Calu3 (cell line): ENCODE data around the gene CRIP1. TPM values are rescaled to one million over a fixed set of nuclear protein-coding genes. Genes with fewer than 3 reads are reported as not detected.

ENCODE experiments used
- BruUV-seq: library from RNA; stranded (reverse); fragments of 400-500 nt; replicated peaks from 2 replicates; lab custom pipeline; 2021; lab: Mats Ljungman, UMichigan
- CTCF ChIA-PET: fragments of 300-600 bp; sonication (Branson Sonifier 250); formaldehyde crosslinking; loops from one replicate; lab custom pipeline; 2022; ENCODE audit warnings: antibody characterized with exemption; lab: Charles Lee
- DNase-seq: peaks from one replicate; pipeline ENCODE4 v3.0.0; 2022
- H3K27ac Mint-ChIP-seq: one replicate; pipeline ENCODE4 v1.8.0; 2022; ENCODE audit warnings: mixed read lengths; ENCODE audit not compliant: unreplicated experiment
- H3K27me3 Mint-ChIP-seq: one replicate; pipeline ENCODE4 v1.8.0; 2022; ENCODE audit warnings: mixed read lengths; ENCODE audit not compliant: unreplicated experiment
- H3K36me3 Mint-ChIP-seq: one replicate; pipeline ENCODE4 v1.8.0; 2022; ENCODE audit warnings: mild to moderate bottlenecking, moderate library complexity, mixed read lengths; ENCODE audit not compliant: insufficient read depth, unreplicated experiment
- H3K4me1 Mint-ChIP-seq: one replicate; pipeline ENCODE4 v1.8.0; 2022; ENCODE audit warnings: mild to moderate bottlenecking, low read depth, mixed read lengths; ENCODE audit not compliant: unreplicated experiment
- H3K4me3 Mint-ChIP-seq: one replicate; pipeline ENCODE4 v1.8.0; 2022; ENCODE audit warnings: mild to moderate bottlenecking, low read depth, moderate library complexity, mixed read lengths; ENCODE audit not compliant: unreplicated experiment
- H3K9me3 Mint-ChIP-seq: one replicate; pipeline ENCODE4 v1.8.0; 2022; ENCODE audit warnings: low read depth, mixed read lengths; ENCODE audit not compliant: unreplicated experiment
- intact Hi-C: fragments of 100-400 bp; cut with micrococcal nuclease; formaldehyde crosslinking; loops from one replicate; pipeline ENCODE4 v1.10.0; 2022; ENCODE audit not compliant: unreplicated experiment
- total RNA-seq: library from RNA; stranded (reverse); gene quantifications from 2 replicates; pipeline ENCODE4 v1.2.3, GENCODE V29; 2022
- TF ChIP-seq, protein P1 (sequence below): fragments of 200-600 bp; IDR thresholded peaks from one replicate; pipeline ENCODE4 v1.8.0; 2022; ENCODE audit warnings: antibody characterized with exemption; ENCODE audit not compliant: unreplicated experiment

The CRIP1 gene
- total RNA-seq, 1 experiment from 2014 or later, result 7.1 TPM

DNA sequence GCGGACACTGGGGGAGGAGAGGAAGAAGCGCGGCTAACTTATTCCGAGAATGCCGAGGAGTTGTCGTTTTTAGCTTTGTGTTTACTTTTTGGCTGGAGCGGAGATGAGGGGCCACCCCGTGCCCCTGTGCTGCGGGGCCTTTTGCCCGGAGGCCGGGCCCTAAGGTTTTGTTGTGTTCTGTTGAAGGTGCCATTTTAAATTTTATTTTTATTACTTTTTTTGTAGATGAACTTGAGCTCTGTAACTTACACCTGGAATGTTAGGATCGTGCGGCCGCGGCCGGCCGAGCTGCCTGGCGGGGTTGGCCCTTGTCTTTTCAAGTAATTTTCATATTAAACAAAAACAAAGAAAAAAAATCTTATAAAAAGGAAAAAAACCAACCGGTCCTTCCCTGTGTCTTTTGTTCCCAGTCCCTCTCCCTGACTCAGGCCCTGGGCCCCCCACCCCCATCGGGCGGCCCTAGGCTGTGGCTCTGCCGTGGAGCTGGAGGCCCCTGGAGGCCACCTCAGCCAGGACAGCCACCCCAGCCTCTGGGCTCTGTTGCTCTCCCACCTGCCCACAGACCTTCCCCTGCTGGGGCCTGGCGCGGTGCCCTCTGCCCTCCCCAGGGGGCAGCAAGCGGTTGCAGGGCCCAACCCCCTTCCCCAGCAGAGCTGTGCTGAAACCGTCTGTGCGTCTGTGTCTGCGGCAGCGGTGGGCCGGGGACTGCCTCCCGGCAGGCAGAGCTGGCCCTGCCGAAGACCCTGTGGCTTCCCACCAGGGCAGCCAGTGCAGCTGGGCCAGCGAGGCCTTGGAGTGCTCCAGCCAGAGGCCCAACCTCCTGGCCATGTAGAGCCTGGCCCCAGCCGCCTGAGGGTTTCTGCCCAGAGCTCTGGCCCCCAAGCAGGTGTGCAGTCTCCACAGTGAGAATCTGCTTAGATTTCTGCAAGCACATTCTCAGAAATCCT is 16.1 kb upstream of the CRIP1 start:
- Mint-ChIP-seq H3K4me3 (no peak overlapping the region), H3K36me3 (peaks cover 40% of the 10 kb centered on the region), H3K4me1 (peaks cover 7% of the 10 kb centered on the region), H3K27me3 (no peaks in the 10 kb centered on the region), H3K9me3 (no peaks in the 10 kb centered on the region), H3K27ac (no peak overlapping the region)
- TF ChIP-seq, protein P1, sequence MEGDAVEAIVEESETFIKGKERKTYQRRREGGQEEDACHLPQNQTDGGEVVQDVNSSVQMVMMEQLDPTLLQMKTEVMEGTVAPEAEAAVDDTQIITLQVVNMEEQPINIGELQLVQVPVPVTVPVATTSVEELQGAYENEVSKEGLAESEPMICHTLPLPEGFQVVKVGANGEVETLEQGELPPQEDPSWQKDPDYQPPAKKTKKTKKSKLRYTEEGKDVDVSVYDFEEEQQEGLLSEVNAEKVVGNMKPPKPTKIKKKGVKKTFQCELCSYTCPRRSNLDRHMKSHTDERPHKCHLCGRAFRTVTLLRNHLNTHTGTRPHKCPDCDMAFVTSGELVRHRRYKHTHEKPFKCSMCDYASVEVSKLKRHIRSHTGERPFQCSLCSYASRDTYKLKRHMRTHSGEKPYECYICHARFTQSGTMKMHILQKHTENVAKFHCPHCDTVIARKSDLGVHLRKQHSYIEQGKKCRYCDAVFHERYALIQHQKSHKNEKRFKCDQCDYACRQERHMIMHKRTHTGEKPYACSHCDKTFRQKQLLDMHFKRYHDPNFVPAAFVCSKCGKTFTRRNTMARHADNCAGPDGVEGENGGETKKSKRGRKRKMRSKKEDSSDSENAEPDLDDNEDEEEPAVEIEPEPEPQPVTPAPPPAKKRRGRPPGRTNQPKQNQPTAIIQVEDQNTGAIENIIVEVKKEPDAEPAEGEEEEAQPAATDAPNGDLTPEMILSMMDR, result peak; percentile 4
- intact Hi-C loops, result no loop called here
- no peak for DNase-seq
- no TSS peak for BruUV-seq
- CTCF ChIA-PET, result interaction anchor here (0.5 kb wide), 1 partner anchor 58 kb away, joined by 3 read pairs; no protein-coding TSS in a partner anchor

- TF ChIP-seq, protein P1, result no peak
- CTCF ChIA-PET, result interaction anchor here (0.5 to 1.2 kb wide), 4 partner anchors 18 to 101 kb away, joined by 3 read pairs; no protein-coding TSS in a partner anchor
- Mint-ChIP-seq H3K4me1 (peaks cover 7% of the 10 kb centered on the region), H3K4me3 (no peak overlapping the region), H3K27ac (no peak overlapping the region), H3K27me3 (no peaks in the 10 kb centered on the region), H3K36me3 (peaks cover 48% of the 10 kb centered on the region), H3K9me3 (no peaks in the 10 kb centered on the region)
- no peak for DNase-seq
- BruUV-seq, result no TSS peak
- intact Hi-C loops, result no loop called here
Observed at GRCh38 chr14:105471297-105471821, 15.3 kb upstream of the CRIP1 start.

DNA sequence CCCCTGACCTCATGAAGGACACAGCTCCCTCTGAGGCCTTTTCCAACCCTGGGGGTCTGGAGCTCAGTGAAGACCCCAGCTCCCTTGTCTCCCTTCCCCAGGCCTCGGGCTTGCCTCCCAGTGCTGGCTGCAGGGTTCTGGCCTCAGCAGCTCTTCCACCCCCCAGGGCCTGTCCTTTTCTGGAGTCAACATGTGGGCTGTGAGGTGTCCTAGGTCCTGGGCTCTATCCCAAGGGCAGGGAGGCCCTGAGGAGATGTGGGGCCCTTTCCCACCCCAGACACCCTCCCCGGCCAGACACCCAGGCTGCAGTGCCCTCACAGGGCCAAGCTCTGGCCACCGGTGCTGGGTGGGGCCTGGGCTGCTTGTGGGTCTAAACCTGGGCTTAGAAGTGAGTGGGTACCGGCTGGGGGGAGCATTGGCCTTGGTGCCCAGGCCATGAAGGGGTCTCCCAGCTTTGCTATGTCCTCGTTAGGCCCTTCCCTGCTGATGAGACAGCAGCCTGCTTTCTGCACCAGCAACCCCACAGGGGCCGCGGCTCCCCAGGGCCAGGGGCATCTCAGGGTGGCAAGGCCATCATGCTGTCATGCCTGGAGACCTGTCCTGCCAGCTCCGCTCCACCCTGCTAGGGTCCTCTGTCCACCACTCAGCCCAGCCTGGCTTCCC is 14.7 kb upstream of the CRIP1 start:
- intact Hi-C loops, result no loop called here
- BruUV-seq, result no TSS peak
- TF ChIP-seq, protein P1, result no peak
- Mint-ChIP-seq H3K27me3 (no peaks in the 10 kb centered on the region), H3K4me3 (no peak overlapping the region), H3K27ac (no peak overlapping the region), H3K36me3 (peaks cover 54% of the 10 kb centered on the region), H3K9me3 (no peaks in the 10 kb centered on the region), H3K4me1 (peaks cover 9% of the 10 kb centered on the region)
- CTCF ChIA-PET, result interaction anchor here (0.6 to 1.2 kb wide), 4 partner anchors 9 to 101 kb away, joined by 3 to 7 read pairs (median 3); no protein-coding TSS in a partner anchor
- no peak for DNase-seq

GRCh38 chr14:105472486-105472991 is 14.1 kb upstream of the CRIP1 start:
- CTCF ChIA-PET, result interaction anchor here (0.5 to 1.2 kb wide), 5 partner anchors 8 to 57 kb away, joined by 3 to 13 read pairs (median 4); no protein-coding TSS in a partner anchor
- Mint-ChIP-seq H3K9me3 (no peaks in the 10 kb centered on the region), H3K4me3 (peak overlapping the region; percentile 72), H3K36me3 (peaks cover 59% of the 10 kb centered on the region), H3K4me1 (peaks cover 15% of the 10 kb centered on the region), H3K27me3 (no peaks in the 10 kb centered on the region), H3K27ac (no peak overlapping the region)
- peak; percentile 49 for DNase-seq
- TF ChIP-seq, protein P1, result no peak
- intact Hi-C loops, result no loop called here
- BruUV-seq, result no TSS peak
